Smooth muscle cell (in vitro differentiated cells): ENCODE measurements around the gene CD1C. TPM values are rescaled to one million over a fixed set of nuclear protein-coding genes. Genes with fewer than 3 reads are reported as not detected.

Experiments
- DNase-seq: peaks from one replicate; lab custom pipeline; 2025; ENCODE audit not compliant: unreplicated experiment; lab: John Stamatoyannopoulos, UW
- H2AFZ ChIP-seq: fragments of 200-600 bp; sonication (generic); 2 replicates; pipeline ENCODE4 v1.6.0; 2016; ENCODE audit warnings: antibody characterized with exemption, low read depth, mild to moderate bottlenecking
- H3F3A ChIP-seq: fragments of 200-600 bp; sonication (generic); 2 replicates; pipeline ENCODE4 v1.6.0; 2017; ENCODE audit warnings: antibody characterized with exemption, low read depth
- H3K27ac ChIP-seq: fragments of 200-600 bp; sonication (generic); 2 replicates; pipeline ENCODE4 v1.5.1; 2016; ENCODE audit warnings: low read depth, mild to moderate bottlenecking
- H3K27me3 ChIP-seq: fragments of 200-600 bp; sonication (generic); 2 replicates; pipeline ENCODE4 v1.6.1; 2016; ENCODE audit warnings: low read depth, mild to moderate bottlenecking
- H3K36me3 ChIP-seq: fragments of 200-600 bp; sonication (generic); 2 replicates; pipeline ENCODE4 v1.5.1; 2016; ENCODE audit warnings: low read depth
- H3K4me1 ChIP-seq: fragments of 200-600 bp; sonication (generic); 2 replicates; pipeline ENCODE4 v1.5.1; 2016; ENCODE audit warnings: low read depth
- H3K4me2 ChIP-seq: fragments of 200-600 bp; sonication (generic); 2 replicates; pipeline ENCODE4 v1.6.0; 2016; ENCODE audit warnings: mild to moderate bottlenecking
- H3K4me3 ChIP-seq: fragments of 200-600 bp; sonication (generic); 2 replicates; pipeline ENCODE4 v1.5.1; 2016; ENCODE audit warnings: mild to moderate bottlenecking
- H3K79me2 ChIP-seq: fragments of 200-600 bp; sonication (generic); 2 replicates; pipeline ENCODE4 v1.6.0; 2016; ENCODE audit warnings: low read depth, mild to moderate bottlenecking
- H3K9ac ChIP-seq: fragments of 200-600 bp; sonication (generic); 2 replicates; pipeline ENCODE4 v1.6.0; 2016; ENCODE audit warnings: low read depth
- H3K9me3 ChIP-seq: fragments of 200-600 bp; sonication (generic); replicated peaks from 2 replicates; pipeline ENCODE4 v1.5.1; 2016; ENCODE audit warnings: low read depth
- H4K20me1 ChIP-seq: fragments of 200-600 bp; sonication (generic); 2 replicates; pipeline ENCODE4 v1.6.0; 2016; ENCODE audit warnings: low read depth
- CTCF ChIP-seq: fragments of 200-600 bp; sonication (generic); IDR thresholded peaks from 2 replicates; pipeline ENCODE4 v1.5.1; 2017; ENCODE audit warnings: borderline replicate concordance, mild to moderate bottlenecking, antibody characterized with exemption; ENCODE audit not compliant: insufficient read depth, poor library complexity, severe bottlenecking
- WGBS: methylation state at CpG from one replicate; pipeline ENCODE4 v1.1.7; 2016; ENCODE audit warnings: low lambda C conversion rate; 5-methylcytosine and 5-hydroxymethylcytosine counted together
- polyA plus RNA-seq: library from polyadenylated mRNA; unstranded; fragments of >200 nt; fragmentation: Nextera tagmentation; extraction: Ambion mirVana; gene quantifications from 2 replicates; pipeline ENCODE4 v1.2.1, GENCODE V29; 2016
- total RNA-seq: library from RNA; depleted of rRNA; stranded (reverse); fragments of >200 nt; gene quantifications from 2 replicates; pipeline ENCODE4 v1.2.3, GENCODE V29; 2014

Gene CD1C
- total and polyA plus RNA-seq, 2 experiments from 2014 or later = not detected

- no peaks in the 10 kb centered on the region for H3F3A ChIP-seq
- no peak overlapping the region for H3K4me3 ChIP-seq
- H3K36me3 ChIP-seq = no peaks in the 10 kb centered on the region
- H3K27ac ChIP-seq = no peak overlapping the region
- no peak for TF ChIP-seq CTCF
- no peaks in the 10 kb centered on the region for H3K27me3 ChIP-seq
- H3K79me2 ChIP-seq = no peaks in the 10 kb centered on the region
- H3K9ac ChIP-seq = no peak overlapping the region
- 91% methylated on average over 5 of the region's 5 CpGs for WGBS
- no peak for DNase-seq
- no peak overlapping the region for H2AFZ ChIP-seq
- no peaks in the 10 kb centered on the region for H3K9me3 ChIP-seq
- no peaks in the 10 kb centered on the region for H4K20me1 ChIP-seq
- H3K4me1 ChIP-seq = no peaks in the 10 kb centered on the region
- H3K4me2 ChIP-seq = no peak overlapping the region
Measured at GRCh38 chr1:158290321-158290844, 660 bp downstream of the CD1C start.

- Histone ChIP-seq H4K20me1 (no peaks in the 10 kb centered on the region), H3K4me2 (no peak overlapping the region), H3K27me3 (no peaks in the 10 kb centered on the region), H3K79me2 (no peaks in the 10 kb centered on the region), H3K9ac (no peak overlapping the region), H3K4me3 (no peak overlapping the region), H3K36me3 (no peaks in the 10 kb centered on the region), H2AFZ (no peak overlapping the region), H3K9me3 (no peaks in the 10 kb centered on the region), H3K27ac (no peak overlapping the region), H3F3A (no peaks in the 10 kb centered on the region), H3K4me1 (no peaks in the 10 kb centered on the region)
- DNase-seq = no peak
- TF ChIP-seq CTCF = no peak
- 79% methylated on average over 2 of the region's 2 CpGs for WGBS
Measured at GRCh38 chr1:158295791-158296190, 6.1 kb downstream of the CD1C start.

GRCh38 chr1:158310623-158311022 is 20.9 kb downstream of the CD1C start:
- no peak overlapping the region for H3K27ac ChIP-seq
- H3K4me3 ChIP-seq = no peak overlapping the region
- DNase-seq = no peak
- no peaks in the 10 kb centered on the region for H3F3A ChIP-seq
- H3K9ac ChIP-seq = no peak overlapping the region
- 86% methylated on average over 1 of the region's 1 CpG for WGBS
- no peaks in the 10 kb centered on the region for H3K79me2 ChIP-seq
- peaks cover 4% of the 10 kb centered on the region for H3K9me3 ChIP-seq
- H3K27me3 ChIP-seq = no peaks in the 10 kb centered on the region
- no peak overlapping the region for H3K4me2 ChIP-seq
- no peaks in the 10 kb centered on the region for H4K20me1 ChIP-seq
- no peaks in the 10 kb centered on the region for H3K4me1 ChIP-seq
- no peaks in the 10 kb centered on the region for H3K36me3 ChIP-seq
- TF ChIP-seq CTCF = no peak
- no peak overlapping the region for H2AFZ ChIP-seq

- H4K20me1 ChIP-seq = no peaks in the 10 kb centered on the region
- DNase-seq = no peak
- no peak overlapping the region for H3K4me3 ChIP-seq
- no peak overlapping the region for H3K9ac ChIP-seq
- TF ChIP-seq CTCF = no peak
- no peaks in the 10 kb centered on the region for H3F3A ChIP-seq
- H3K4me1 ChIP-seq = no peaks in the 10 kb centered on the region
- no peaks in the 10 kb centered on the region for H3K36me3 ChIP-seq
- 81% methylated on average over 2 of the region's 2 CpGs for WGBS
- H3K27me3 ChIP-seq = no peaks in the 10 kb centered on the region
- H3K27ac ChIP-seq = no peak overlapping the region
- H3K4me2 ChIP-seq = no peak overlapping the region
- no peak overlapping the region for H2AFZ ChIP-seq
- H3K9me3 ChIP-seq = peaks cover 4% of the 10 kb centered on the region
- no peaks in the 10 kb centered on the region for H3K79me2 ChIP-seq
Measured at GRCh38 chr1:158311066-158311465, 21.3 kb downstream of the CD1C start.
